ENCODE results near the gene RNU7-1.
"Not testable (repeated sequence)": the region's sequence is repeated elsewhere in the genome, so short reads cannot be mapped to it uniquely, and the experiment has no call there.

Gene RNU7-1

DNA sequence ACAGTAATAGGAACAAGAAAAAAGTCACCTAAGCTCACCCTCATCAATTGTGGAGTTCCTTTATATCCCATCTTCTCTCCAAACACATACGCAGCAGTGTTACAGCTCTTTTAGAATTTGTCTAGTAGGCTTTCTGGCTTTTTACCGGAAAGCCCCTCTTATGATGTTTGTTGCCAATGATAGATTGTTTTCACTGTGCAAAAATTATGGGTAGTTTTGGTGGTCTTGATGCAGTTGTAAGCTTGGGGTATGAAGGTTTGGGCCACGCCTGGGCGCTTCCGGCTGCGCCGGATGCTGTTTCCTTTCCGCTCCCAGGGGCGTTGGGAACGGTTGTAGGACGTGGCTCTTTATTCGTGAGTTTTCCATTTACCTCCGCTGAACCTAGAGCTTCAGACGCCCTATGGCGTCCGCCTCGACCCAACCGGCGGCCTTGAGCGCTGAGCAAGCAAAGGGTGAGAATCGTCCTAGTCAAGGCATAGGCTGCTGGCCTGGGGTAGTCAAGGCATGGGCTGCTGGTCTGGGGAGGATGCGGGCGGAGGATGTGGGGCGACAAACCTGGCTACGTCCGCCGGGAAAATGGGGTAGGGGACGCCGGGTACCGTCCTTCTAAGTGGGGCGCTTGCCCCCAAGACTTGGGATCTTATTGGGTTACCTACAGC is at the start of gene RNU7-1, which contains the start of gene C12orf57:
Gene RNU7-1, plus strand, starts transcription at position 95 of the 659 bp plus-strand sequence.
Gene C12orf57, plus strand, starts transcription at position 301 of the 659 bp plus-strand sequence. Its CDS starts 100 bp downstream, at position 401.
- in situ Hi-C loops (cut with HindIII; ENCODE audit: low sequenced_read_pairs) = no loop called here

DNA sequence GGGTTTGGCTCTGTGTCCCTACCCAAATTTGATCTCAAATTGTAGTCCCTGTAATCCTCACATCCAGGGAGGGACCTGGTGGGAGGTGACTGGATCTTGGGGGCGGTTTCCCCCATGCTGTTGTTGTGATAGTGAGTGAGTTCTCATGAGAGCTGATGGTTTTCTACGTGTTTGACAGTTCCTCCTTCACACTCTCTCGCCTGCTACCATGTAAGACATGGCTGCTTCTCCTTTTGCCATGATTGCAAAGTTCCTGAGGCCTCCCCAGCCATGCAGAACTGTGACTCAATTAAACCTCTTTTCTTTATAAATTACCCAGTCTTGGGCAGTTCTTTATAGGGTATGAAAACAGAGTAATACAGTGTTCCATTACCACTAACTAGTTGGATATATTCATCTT is 49.3 kb upstream of the RNU7-1 start:
- in situ Hi-C loops (cut with HindIII; ENCODE audit: low sequenced_read_pairs) = no loop called here

DNA sequence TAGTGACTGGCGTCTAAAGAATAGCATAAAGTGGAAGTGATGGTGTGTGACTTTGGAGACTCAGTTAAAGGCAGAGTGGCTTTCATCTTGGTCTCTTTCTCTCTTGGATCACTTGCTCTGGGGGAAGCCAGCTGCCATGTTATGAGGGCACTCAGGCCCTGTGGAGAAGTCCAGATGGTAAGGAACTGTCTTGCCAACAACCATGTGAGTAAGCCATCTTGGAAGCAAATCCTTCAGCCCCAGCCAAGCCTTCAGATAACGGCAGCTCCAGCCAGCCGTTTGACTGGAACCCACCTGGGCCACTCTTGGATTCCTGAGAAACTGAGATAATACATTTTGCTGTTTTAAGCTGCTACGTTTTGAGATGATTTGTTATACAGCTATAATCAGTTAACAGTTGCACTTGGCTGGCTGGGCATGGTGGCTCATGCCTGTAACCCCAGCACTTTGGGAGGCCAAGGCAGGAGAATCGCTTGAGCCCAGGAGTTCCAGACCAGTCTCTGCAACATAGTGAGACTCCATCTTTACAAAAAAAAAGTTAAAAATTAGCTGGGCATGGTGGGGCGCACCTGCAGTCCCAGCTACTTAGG is 46.7 kb upstream of the RNU7-1 start:
- in situ Hi-C loops (cut with HindIII; ENCODE audit: low sequenced_read_pairs) = no loop called here

DNA sequence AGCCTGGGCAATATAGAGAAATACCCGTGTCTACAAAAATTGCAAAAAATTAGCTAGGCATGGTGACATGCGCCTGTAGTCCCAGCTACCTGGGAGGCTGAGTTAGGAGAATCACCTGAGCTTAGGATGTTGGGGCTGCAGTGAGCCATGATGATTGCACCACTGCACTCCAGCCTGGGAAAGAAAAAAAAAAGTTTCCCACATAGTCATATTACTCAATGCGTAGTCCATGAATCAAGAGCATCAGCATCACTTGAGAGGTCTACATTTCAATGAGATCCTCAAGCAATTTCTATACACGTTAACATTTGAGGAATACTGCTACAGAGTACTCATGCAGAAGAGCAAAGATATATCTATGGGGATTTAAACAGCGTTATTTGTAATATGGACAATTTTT is 44.2 kb upstream of the RNU7-1 start:
- in situ Hi-C loops (cut with HindIII; ENCODE audit: low sequenced_read_pairs) = no loop called here

DNA sequence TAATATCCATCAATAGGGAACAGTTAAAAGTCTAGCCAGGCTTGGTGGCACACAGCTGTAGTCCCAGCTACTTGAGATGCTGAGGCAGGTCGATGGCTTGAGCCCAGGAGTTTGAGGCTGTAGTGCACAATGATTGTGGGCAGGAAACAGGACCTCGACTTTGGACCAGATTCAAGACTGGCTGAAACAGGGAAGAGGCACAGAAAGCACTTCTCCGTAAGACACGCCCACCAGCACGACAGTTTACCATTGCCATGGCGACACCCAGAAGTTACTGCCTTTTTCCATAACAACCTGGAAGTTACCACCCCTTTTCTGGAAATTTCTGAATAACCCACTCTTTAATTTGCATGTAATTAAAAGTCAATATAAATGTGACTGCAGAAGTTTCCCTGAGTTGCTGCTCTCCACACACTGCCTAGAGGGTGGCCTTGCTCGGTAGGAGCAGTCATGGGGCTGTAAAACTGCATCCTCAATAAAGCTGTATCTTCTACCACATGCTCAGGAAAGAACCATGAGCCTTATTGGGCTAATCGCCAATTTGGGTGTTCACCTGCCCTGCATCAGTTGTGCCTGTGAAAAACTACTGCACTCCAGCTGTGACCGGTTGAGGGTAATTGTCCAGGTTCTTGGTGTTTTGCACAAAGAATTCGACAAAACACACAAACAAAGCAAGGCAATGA is 43.6 kb upstream of the RNU7-1 start:
- in situ Hi-C loops (cut with HindIII; ENCODE audit: low sequenced_read_pairs) = no loop called here

DNA sequence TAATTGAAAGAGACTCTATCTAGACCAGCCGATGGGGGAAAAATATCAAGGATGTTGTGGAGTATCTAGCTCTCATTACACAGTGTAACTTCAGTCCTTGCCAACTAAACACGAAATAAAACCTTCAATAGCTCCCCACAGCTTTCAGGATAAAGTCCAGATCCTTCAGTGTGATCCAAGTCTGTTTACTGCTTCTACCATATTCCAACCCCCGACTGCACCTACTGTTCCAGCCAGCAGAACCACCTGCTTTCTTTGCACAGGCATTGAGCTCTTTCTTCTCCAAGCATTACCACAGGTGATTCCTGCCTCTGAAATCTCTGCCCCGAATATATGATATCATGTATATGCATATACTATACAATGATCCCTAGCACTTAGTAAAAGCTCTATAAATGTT is 41.2 kb upstream of the RNU7-1 start:
- in situ Hi-C loops (cut with HindIII; ENCODE audit: low sequenced_read_pairs) = no loop called here

DNA sequence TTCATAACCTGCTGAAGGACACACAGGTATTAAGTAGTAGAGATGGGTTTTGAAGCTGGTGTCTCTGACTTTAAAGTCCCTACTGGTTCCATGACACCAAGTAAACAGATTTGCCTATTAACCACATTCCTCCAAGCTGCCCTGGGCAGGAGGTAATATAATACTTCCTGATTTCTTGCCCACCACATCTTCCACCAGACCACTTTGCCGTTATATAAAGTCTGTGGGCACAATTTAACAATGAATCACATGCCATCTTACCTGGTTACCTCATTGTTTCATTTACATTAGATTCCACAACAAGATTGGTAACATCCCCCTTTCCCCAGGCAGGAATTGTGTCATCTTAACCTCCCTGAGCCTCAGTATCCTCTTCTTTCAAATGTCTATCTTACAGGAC is 39.9 kb upstream of the RNU7-1 start:
- in situ Hi-C loops (cut with HindIII; ENCODE audit: low sequenced_read_pairs) = no loop called here

DNA sequence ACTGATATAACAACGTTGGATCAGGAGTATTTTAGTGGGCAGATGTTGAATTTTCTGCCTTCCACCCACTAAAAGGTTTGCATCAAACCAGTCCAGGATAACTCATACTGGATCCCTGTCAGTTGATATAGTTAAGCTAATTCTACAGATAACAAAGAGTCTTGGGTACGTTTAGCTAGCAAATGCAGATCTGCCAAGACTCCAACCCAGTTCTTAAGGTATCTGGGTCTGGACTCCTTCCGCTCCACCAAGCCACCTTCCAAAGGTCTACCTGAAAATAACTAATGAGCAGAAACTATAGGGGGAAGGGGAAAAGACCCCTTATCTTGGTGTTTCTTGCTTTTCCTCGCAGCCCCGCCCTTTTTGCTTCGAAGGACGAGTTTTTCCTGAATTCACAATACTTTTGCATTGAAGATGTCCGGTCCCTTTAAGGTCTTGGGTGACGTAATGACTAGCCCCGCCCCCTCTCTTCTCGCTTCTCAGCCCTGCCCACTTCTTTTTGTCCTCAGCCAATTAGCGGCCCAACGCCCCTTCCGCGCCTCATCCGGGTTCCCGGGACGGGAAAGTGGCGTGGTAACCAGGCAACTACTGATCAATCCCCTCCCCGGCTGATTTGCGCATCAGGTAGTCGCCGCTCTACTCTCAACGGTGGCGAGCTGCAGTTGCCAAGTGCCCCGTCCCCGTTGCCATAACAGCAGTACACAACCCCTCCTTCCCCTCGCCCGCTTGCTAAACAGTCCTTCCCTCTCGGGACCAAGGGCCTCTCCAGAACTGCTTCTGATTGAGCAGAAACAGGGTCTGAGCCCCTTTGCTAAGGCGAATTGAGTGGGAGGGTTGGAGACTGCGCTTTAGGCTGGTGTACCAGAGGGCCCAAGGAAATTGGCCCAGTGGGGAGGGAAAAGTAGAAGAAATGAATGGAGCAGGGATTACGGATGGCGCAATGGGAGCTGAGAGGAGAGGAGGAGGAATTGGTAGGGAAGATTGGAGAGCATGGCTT is 39.0 kb upstream of the RNU7-1 start, which contains the start of gene LRRC23:
Gene LRRC23, plus strand, starts transcription at position 543 of the 997 bp plus-strand sequence. CDS start 812 bp downstream, outside the sequence.
- in situ Hi-C loops (cut with HindIII; ENCODE audit: low sequenced_read_pairs) = no loop called here

DNA sequence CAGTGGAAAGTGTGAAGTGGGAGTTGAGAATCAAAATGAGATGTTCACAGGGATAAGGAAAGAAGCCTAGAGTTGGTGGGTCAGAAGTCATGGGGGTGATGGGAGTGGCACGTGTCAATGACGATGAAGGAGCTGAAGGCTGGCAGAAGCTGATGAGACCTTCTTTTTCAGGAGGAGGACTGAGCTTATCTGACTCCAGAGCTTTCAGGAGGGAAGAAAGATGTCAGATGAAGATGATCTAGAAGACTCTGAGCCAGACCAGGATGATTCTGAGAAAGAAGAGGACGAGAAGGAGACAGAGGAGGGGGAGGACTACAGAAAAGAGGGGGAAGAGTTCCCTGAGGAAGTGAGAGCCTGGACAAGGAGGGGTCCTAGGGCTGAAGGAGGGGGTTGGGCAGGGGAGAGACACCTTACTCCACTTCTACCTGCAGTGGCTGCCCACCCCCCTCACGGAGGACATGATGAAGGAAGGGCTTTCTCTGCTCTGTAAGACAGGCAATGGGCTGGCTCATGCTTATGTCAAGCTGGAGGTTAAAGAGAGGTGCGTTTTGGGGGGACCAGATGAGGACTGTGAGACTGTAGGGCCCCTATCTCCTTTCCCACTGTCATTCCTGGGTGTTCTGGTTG is 38.1 kb upstream of the RNU7-1 start:
- in situ Hi-C loops (cut with HindIII; ENCODE audit: low sequenced_read_pairs) = no loop called here

DNA sequence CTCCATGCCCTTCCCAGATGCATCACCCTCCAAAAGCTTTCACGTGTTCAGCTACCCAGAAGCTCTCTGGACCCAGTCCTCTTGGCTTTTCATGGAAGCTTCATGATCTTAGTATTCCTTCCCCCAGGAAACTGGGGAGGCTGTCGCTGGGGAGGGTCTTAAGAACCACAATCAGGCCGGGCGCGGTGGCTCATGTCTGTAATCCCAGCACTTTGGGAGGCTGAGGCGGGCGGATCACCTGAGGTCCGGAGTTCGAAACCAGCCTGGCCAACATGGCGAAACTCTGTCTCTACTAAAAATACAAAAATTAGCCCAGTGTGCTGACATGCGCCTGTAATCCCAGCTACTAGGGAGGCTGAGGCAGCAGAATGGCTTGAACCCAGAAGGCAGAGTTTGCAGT is 35.5 kb upstream of the RNU7-1 start:
- in situ Hi-C loops (cut with HindIII; ENCODE audit: low sequenced_read_pairs) = not testable (repeated sequence)

DNA sequence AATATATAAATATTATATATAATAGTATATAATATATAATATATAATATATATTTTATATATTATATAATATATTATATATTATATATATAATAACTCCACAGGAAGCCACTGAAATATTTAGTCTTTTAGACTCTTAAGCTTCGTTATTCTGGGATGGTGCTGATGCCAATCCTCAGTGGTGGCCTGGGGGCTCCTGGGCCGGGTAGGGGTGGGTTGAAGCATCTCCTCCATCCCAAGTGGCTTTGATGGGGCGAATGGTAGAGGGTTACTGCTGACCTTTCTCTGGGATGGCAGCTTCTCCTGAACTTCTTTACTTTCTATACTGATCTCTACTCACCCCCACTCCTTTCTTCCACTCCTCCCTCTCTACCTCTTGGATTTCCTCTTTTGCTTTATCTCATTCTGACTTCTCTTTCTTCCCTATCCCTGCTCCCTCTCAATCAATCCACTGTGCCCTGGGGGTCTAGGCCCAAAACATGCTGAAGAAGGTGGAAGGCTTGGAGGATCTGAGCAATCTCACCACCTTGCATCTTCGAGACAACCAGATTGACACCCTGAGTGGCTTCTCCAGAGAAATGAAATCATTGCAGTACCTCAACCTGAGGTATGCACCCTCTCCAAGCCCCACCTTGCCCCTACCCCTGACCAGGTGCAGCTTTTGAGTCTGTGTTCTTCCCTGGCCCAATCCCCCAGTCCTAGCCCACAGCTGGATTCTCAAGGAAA is 34.0 kb upstream of the RNU7-1 start:
- in situ Hi-C loops (cut with HindIII; ENCODE audit: low sequenced_read_pairs) = no loop called here

DNA sequence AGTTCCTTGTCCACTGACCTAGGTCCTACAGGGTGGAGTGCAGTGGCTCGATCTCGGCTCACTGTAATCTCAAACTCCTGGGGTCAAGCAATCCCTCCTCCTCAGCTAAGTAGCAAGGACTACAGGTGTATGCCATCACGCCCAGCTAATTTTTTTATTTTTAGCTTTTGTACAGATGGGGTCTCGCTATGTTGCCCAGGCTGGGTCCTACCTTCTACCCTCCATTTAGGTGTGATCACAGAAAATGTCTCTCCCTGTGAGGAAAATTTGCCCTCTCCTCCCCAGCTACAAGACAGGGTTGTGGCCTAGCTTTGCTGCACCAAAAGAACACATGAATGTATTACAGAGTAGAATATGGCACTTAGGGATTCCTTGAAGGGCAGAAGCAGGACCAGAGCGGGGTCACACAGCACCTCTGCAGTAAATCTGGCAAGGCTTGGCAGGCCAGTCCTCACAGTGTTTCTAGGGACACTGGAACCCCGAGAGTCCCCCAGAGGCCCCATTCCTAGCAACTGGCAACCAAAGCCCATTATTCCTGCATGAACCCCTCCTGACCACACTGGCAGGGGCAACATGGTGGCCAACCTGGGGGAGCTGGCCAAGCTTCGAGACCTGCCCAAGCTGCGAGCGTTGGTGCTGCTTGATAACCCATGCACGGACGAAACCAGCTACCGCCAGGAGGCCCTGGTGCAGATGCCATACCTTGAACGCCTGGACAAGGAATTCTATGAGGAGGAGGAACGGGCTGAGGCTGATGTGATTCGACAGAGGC is 31.3 kb upstream of the RNU7-1 start:
- in situ Hi-C loops (cut with HindIII; ENCODE audit: low sequenced_read_pairs) = no loop called here

DNA sequence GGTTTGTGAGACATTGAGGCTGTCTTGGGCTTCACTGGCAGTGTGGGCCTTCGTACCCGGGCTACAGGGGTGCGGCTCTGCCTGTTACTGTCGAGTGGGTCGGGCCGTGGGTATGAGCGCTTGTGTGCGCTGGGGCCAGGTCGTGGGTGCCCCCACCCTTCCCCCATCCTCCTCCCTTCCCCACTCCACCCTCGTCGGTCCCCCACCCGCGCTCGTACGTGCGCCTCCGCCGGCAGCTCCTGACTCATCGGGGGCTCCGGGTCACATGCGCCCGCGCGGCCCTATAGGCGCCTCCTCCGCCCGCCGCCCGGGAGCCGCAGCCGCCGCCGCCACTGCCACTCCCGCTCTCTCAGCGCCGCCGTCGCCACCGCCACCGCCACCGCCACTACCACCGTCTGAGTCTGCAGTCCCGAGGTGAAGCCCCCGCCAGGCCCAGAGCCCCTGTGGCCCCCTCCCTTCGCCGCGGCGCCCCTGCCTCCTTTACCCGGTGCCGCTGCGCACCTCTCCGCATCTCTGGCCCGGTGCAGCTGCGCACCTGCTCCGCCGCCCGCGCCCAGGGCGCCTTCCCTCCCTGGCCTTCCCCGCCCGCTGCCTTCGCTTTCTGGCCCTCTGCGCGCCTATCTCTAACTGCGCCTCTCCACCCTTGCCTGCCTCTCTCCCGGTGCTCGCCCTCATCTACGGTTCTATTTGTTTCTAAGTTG is 29.2 kb upstream of the RNU7-1 start, which contains the start of gene ENO2:
Gene ENO2, plus strand, starts transcription at position 335 of the 701 bp plus-strand sequence. CDS start 1,253 bp downstream, outside the sequence.
- in situ Hi-C loops (cut with HindIII; ENCODE audit: low sequenced_read_pairs) = no loop called here

DNA sequence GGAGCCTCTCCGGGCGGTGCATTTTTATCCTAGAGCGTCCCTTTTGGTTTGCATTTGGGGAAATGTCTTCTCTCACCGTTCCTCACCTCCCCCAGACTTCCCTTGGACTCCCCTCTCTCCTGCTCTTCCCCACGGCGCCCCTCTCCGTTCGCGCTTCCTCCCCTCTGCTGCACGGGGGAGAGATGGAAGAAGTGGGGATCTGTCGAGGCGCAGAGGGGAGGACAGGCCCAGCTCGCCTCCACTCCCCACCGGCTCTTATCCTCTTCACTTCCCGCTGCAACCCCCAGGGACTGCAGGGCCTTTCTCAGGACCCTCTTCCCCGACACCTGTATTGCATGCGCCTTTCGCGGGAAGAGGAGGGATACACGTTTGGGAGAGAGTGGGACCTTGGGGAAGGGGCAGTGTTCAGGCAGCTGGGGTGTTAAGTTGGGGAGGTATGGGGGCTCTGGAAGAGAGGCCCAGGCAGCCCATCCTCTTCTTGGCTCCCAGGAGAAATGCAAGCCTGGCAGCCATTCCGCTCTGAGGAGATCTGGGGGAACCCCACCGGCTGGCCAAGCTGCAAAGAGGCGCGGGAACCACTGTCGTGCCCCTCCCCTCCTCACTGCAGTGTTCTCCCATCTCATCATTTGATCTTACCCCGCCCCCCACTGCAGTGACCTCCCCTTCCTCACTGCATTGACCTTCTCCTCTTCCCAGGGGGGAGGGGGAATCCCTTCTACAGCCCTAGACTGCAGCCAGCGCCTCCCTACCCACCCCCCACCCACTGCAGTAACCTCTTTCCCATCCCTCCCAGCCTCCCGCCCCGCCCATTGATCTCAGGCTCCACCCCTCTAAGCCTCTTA is 28.4 kb upstream of the RNU7-1 start:
- in situ Hi-C loops (cut with HindIII; ENCODE audit: low sequenced_read_pairs) = no loop called here

DNA sequence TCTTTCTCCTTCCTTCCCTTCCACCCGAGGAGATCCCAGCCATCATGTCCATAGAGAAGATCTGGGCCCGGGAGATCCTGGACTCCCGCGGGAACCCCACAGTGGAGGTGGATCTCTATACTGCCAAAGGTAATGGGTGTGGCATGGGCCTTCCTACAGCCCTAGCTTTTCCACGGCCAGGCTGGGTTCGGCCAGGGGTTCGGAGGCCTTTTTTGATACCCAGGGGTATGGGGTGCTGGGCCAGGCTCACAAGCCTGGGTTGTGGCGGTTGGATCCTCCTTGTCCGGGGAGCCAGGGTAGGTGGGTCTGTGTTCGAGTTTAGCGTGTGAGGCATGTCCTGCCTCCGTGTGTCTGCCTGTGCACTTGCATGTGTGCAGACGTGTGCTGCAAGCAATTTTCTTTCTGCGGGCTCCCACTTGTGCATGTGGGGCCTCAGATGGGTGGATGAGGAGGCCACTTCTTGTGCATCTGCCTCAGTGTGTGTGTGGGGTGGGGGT is 27.8 kb upstream of the RNU7-1 start:
- in situ Hi-C loops (cut with HindIII; ENCODE audit: low sequenced_read_pairs) = no loop called here

DNA sequence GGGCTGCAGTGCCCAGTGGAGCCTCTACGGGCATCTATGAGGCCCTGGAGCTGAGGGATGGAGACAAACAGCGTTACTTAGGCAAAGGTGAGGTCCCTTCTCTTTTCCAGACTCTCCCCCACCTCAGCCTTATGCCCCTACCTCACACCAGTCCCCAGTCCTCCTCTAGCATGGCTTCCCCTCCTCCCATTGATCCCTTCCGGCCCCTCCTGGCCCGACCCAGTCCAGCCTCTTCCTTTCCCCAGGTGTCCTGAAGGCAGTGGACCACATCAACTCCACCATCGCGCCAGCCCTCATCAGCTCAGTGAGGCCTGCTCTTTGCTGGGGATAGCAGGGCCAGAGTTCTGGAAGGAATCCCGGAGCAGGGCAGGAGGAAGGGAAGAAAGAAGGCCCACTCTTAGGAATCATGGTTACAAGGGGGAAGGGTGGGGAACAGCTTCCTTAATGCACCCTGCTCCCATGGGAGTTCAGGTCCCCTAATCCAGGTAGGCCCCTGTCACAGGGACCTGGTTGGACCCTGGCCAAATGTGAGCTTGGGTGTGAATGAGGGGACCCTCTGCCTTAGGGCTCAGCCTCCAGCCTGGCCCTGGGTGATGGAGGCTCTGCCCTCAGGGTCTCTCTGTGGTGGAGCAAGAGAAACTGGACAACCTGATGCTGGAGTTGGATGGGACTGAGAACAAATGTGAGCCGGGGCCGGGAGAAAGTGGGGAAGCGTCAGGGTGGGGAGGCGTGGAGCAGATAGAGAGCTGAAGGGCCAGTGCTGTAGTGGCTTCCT is 27.0 kb upstream of the RNU7-1 start:
- in situ Hi-C loops (cut with HindIII; ENCODE audit: low sequenced_read_pairs) = no loop called here
